Measurements from ENCODE around the gene P2RX2. TPM values are rescaled to one million over a fixed set of nuclear protein-coding genes. Genes with fewer than 3 reads are reported as not detected.

P2RX2 gene
- total and polyA plus RNA-seq, 2 of the 4 experiments (the other 2 are of a cell fraction): not detected

DNA sequence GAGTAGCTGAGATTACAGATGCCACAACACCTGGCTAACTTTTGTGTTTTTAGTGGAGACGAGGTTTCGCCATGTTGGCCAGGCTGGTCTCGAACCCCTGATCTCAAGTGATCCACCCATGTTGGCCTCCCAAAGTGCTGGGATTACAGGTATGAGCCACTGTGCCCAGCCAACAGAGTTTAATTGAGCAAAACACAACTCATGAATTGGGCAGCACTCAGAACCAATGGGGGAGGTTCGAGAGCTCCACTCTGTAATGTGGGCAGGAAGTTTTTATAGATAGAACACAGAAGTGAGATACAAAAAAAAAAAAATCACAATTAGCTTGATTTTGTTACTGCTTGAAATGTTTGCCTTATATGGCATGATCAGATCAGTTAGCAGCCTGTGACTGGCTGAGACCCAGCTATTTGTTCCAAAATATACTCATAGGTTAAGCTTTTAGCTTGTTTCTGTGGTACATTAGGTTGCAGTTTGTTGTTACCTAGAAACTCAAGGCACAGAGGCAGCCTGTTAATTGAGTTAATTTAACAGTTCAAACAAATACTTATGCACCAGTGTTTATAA is 1.4 kb upstream of the P2RX2 start:
- Histone ChIP-seq H4K20me1 (ENCODE audit: insufficient read depth, low read length) (no peaks in the 10 kb centered on the region), H3K23ac (ENCODE audit: low read depth, low read length) (no peak overlapping the region), H4K91ac (ENCODE audit: insufficient read depth, low read depth, low read length) (no peak overlapping the region), H3K27ac (ENCODE audit: insufficient read depth, low read length) (no peak overlapping the region), H2AK5ac (ENCODE audit: low read depth, low read length) (no peak overlapping the region), H3K36me3 (ENCODE audit: control insufficient read depth, insufficient read depth, low read length) (no peaks in the 10 kb centered on the region), H3K18ac (ENCODE audit: low read depth, low read length) (no peak overlapping the region), H3K9ac (ENCODE audit: low read depth, low read length) (no peak overlapping the region), H2BK120ac (ENCODE audit: low read depth, low read length) (no peak overlapping the region), H3K79me1 (ENCODE audit: low read depth in 1 of 2, low read length in 2 of 2) (no peaks in the 10 kb centered on the region), H2AK9ac (replicated peaks; ENCODE audit: low read depth, low read length, poor library complexity) (no peak overlapping the region), H4K5ac (ENCODE audit: low read depth, low read length) (no peak overlapping the region), H3K4me1 (ENCODE audit: control insufficient read depth, insufficient read depth, low read length) (peaks cover under 1% of the 10 kb centered on the region; the same call in 1 of the 2 replicates), H3K4me2 (ENCODE audit: low read depth, low read length) (no peak overlapping the region), H2BK20ac (ENCODE audit: low read depth, low read length) (no peak overlapping the region), H3K9me1 (ENCODE audit: insufficient read depth, low read length) (peaks cover under 1% of the 10 kb centered on the region; the same call in 1 of the 2 replicates), H3K56ac (ENCODE audit: extremely low read depth, insufficient read depth, low read length) (no peak overlapping the region), H2AFZ (replicated peaks; ENCODE audit: low read length, poor library complexity) (no peak overlapping the region), H3K4me3 (ENCODE audit: insufficient read depth, low read depth, low read length) (no peak overlapping the region), H4K8ac (ENCODE audit: low read depth in 2 of 2, low read length in 2 of 2) (no peak overlapping the region), H3K14ac (replicated peaks; ENCODE audit: low read depth, low read length) (no peak overlapping the region), H3K27me3 (ENCODE audit: control insufficient read depth, insufficient read depth, low read length) (peaks cover 42% of the 10 kb centered on the region), H3K9me3 (ENCODE audit: control insufficient read depth, insufficient read depth, low read length) (peaks cover 20% of the 10 kb centered on the region), H2BK15ac (ENCODE audit: low read depth, low read length) (no peak overlapping the region), H3K4ac (ENCODE audit: low read depth, low read length) (no peak overlapping the region), H2BK5ac (ENCODE audit: low read depth, low read length, poor library complexity, severe bottlenecking) (no peak overlapping the region)
- TF ChIP-seq, protein P1, sequence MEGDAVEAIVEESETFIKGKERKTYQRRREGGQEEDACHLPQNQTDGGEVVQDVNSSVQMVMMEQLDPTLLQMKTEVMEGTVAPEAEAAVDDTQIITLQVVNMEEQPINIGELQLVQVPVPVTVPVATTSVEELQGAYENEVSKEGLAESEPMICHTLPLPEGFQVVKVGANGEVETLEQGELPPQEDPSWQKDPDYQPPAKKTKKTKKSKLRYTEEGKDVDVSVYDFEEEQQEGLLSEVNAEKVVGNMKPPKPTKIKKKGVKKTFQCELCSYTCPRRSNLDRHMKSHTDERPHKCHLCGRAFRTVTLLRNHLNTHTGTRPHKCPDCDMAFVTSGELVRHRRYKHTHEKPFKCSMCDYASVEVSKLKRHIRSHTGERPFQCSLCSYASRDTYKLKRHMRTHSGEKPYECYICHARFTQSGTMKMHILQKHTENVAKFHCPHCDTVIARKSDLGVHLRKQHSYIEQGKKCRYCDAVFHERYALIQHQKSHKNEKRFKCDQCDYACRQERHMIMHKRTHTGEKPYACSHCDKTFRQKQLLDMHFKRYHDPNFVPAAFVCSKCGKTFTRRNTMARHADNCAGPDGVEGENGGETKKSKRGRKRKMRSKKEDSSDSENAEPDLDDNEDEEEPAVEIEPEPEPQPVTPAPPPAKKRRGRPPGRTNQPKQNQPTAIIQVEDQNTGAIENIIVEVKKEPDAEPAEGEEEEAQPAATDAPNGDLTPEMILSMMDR (conservative IDR thresholded peaks at IDR 0.05; ENCODE audit: low read depth, low read length): no peak
- TF ChIP-seq, protein P2, sequence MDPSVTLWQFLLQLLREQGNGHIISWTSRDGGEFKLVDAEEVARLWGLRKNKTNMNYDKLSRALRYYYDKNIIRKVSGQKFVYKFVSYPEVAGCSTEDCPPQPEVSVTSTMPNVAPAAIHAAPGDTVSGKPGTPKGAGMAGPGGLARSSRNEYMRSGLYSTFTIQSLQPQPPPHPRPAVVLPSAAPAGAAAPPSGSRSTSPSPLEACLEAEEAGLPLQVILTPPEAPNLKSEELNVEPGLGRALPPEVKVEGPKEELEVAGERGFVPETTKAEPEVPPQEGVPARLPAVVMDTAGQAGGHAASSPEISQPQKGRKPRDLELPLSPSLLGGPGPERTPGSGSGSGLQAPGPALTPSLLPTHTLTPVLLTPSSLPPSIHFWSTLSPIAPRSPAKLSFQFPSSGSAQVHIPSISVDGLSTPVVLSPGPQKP (IDR thresholded peaks at IDR 0.05; ENCODE audit: borderline replicate concordance, low read depth, low read length): no peak
- no peak for TF ChIP-seq MXI1 (IDR thresholded peaks at IDR 0.05; ENCODE audit: borderline replicate concordance, low read depth, low read length)
- no peak for TF ChIP-seq CEBPB (IDR thresholded peaks at IDR 0.05; ENCODE audit: low read depth, low read length)
- TF ChIP-seq MAZ (IDR thresholded peaks at IDR 0.05; ENCODE audit: borderline replicate concordance, low read depth, low read length): no peak
- TF ChIP-seq FOS (IDR thresholded peaks at IDR 0.05; ENCODE audit: low read depth, low read length): no peak
- TF ChIP-seq MAFK (IDR thresholded peaks at IDR 0.05; ENCODE audit: low read depth, low read length): no peak
- no peak for TF ChIP-seq POLR2A (IDR thresholded peaks at IDR 0.05; ENCODE audit: low read depth, low read length)
- TF ChIP-seq CHD1 (IDR thresholded peaks at IDR 0.05; ENCODE audit: low read depth, low read length): no peak
- ChIA-PET POLR2A (ENCODE audit: unreplicated experiment) (no interaction called here), CTCF (interaction anchor here (1.3 to 1.5 kb wide), 2 partner anchors 22 to 464 kb away, joined by 4 to 5 read pairs; no protein-coding TSS in a partner anchor)
- DNase-seq (no peak), ATAC-seq (ENCODE audit: low read depth) (no peak)
- dilution Hi-C loops (cut with HindIII; ENCODE audit: low sequenced_read_pairs, unreplicated experiment): no loop called here
- WGBS, 2 experiments (ENCODE audit: extremely low coverage in 2 of 2, insufficient read length in 1 of 2): 83% methylated on average over 2 of the region's 4 CpGs; no CpG with 5 or more reads in 1 of the 2 experiments
- BruUV-seq (replicated peaks): no TSS peak
- intact Hi-C loops (cut with micrococcal nuclease): loop anchor here (5.0 kb wide), 1 partner anchor 465 kb away; no protein-coding TSS in a partner anchor
- in situ Hi-C loops (cut with MboI; ENCODE audit: low sequenced_read_pairs): loop anchor here (5.0 kb wide), 1 partner anchor 200 kb away; no protein-coding TSS in a partner anchor

Data from IMR-90 (cell line).